Stimulated activated CD8-positive, alpha-beta memory T cell treated with anti-CD3 and anti-CD28 coated beads, Interleukin-7, amount 100 ng/mL, for 24 hours (primary cell): ENCODE measurements around the gene UIMC1.

ENCODE experiments used
- DNase-seq: peaks from one replicate; pipeline ENCODE4 v3.0.0-alpha.2; 2020; ENCODE audit warnings: low read depth

The UIMC1 gene

DNA sequence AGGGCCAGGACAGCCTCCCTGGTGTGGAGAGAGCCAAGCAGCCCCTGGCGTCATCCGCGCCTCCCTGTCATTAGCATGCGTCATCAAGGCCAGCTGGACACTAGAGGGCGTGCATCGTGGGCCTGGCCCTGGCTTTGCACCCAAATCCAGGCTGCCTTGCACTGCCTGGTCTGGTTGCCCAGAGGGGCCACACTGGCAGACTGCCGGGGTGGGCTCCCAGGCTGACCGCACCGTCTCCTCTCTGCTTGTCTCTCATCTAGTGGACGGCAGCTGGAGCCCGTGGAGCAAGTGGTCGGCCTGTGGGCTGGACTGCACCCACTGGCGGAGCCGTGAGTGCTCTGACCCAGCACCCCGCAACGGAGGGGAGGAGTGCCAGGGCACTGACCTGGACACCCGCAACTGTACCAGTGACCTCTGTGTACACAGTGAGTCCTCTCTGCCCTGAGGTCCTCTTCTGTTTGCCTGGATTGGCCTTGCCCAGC, 136.4 kb downstream of the UIMC1 start:
- no peak for DNase-seq

DNA sequence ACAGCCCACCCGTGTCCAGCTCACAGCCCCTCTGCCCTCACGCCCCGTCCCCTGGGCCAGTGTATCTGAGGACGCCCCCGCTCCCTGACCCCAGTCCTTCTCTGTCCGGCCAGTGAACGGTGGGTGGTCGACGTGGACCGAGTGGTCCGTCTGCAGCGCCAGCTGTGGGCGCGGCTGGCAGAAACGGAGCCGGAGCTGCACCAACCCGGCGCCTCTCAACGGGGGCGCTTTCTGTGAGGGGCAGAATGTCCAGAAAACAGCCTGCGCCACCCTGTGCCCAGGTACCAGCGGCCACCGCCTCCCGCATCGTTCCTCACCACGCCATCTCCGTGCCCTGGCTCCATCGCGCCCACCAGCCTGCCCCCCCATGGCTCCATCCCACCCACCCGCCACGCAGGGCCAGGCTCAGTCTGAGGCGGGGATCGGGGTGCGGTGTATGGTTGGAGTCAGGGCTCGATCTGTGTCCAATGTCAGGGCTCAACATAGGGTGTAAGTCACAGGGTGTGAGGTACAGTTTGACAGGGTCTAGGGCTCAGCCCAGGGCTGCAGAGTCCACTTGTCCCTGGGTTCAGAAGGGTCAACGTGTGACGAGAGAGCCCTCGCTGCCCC, 137.0 kb downstream of the UIMC1 start:
- no peak for DNase-seq

DNA sequence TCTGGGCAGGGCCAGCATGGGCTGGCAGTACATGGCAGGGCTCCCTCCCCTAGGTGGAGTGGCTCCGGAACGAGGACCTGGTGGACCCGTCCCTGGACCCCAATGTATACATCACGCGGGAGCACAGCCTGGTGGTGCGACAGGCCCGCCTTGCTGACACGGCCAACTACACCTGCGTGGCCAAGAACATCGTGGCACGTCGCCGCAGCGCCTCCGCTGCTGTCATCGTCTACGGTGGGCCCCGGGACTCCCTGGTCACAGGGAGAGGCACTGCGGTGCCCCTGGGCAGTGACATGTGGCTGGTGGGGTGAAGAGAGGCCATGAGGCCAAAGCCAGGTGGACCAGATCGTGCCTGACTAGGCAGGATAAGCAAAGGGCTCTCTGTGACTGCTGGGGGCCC, 137.8 kb downstream of the UIMC1 start:
- DNase-seq, result no peak

DNA sequence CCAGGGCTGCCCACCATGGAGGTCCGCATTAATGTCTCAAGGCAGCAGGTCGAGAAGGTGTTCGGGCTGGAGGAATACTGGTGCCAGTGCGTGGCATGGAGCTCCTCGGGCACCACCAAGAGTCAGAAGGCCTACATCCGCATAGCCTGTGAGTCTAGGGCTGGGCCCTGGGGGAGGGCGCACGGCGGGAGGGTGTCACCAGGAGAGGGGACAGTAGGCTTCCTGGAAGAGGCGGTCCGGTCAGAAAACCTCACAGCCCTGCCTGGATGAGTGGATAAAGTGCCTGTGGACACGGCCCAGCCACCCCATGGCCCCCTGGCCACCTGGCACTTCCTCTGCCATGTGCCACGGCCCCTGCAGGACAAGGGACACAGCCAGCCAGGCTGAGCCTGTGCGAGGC, 138.5 kb downstream of the UIMC1 start:
- no peak for DNase-seq

DNA sequence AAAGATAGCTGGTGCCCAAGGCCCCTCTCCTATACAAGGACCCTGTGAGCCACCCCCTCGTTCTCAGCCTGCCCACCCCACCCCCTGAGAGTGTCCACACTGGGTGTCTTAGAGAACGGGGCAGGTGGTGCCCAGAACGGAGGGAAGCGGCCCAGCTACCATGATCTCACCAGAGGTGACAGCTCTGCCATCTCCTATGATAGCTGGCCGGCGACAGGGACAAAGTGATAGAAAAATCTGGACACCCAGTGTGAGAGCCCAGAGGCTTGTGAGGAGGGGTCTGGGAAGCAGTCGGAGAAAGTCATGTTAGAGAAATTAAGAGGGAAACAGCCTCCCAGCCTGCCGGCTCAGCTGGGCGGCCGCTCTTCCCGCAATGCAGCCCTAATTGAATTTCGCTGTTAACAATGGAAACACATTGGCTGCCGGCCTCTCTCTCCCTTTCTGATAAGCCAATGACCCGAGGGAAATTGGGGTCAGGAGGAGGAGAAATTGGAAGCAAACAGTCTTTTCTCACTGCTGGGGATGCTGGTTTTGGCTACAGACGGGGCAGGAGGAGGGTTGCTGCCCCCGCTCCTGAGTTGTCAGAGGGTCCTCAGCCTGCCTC, 139.8 kb downstream of the UIMC1 start:
- no peak for DNase-seq

DNA sequence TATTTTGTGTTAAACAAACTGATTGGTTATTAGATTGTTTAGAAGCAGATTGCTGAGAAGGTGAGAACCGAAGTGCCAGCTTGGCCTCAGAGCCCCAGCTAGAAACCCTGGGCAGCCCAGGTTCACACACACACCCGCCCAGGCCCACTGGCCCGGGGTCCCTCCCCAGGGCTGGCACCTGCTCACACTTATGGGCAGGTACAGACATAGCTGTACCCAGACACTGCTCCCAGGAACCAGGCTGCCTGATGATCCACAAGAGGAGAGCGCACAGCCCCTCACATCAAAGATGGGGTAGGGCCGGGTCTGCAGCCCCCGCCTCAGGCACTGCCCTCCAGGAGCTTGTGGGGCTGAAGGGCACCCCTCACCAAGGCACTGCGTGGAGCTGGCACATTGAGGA, 140.6 kb downstream of the UIMC1 start:
- DNase-seq, result no peak

DNA sequence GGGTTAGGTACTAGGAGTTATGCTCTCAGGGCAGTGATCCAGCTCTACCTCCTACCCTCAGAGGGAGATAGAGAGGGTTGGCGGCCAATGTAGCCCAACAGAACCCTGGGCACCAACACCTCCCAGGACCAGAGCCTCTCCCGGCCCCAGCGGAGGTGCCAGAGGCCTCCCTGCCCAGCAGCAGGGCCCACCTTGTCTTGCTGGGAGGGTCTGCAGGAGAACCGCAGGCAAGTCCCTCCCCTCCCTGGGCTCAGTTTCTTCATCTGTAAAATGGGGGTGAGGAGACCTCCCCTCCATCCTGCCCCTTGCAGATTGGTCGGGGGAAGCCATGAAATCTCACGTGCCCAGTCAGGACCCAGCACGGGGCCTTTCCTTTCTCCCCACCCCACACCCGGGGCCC, 141.8 kb downstream of the UIMC1 start:
- DNase-seq, result no peak

DNA sequence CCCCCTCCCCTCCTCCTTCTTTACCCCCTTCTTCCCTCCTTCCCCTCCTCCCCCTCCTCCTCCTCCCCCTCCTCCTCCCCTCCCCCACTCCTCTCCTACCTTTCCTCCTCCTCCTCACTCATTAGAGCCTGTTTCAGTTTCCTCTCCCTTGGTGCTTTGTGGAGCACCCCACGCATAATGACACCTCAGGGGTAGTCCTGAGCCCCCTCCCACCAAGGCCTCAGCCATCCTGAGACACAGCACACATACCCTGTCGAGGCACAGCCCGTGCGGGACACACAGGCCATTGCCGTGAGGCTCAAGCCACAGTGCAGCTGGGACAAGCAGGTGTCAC, 142.8 kb downstream of the UIMC1 start:
- DNase-seq, result no peak

DNA sequence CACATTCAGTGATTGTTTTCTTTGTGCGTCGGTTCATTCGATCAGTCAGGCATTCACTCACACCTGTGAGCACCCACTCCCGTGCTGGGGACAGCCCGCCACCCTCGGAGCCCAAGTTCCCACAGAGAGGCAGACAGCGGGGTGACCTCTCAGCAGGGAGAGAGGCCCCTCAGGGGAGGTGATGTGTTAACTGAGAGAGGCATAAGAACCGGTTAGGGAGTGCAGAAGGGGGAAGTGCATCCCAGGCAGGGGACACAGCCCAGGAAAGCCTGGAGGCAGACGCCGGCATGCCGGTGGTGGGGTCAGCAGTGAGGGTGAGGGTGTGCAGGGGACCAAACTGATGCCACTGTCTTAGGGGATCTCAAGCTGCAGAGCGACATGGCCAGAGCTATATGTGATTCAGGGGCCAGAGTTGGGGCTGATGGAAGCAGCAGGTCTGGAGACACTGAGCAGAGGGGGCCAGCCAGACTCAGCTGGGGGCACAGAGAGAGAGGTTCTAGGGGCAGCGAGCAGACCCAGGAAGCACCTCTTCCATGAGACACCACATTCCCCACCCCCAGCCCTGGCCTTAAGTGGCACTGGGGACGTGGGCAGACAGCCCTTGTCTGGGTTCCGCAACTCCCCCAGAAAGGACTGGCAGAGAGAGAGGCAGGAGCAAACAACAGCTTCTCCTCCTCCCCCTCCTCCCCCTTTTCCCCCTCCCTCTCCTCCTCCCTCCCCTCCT, 143.4 kb downstream of the UIMC1 start:
- no peak for DNase-seq

DNA sequence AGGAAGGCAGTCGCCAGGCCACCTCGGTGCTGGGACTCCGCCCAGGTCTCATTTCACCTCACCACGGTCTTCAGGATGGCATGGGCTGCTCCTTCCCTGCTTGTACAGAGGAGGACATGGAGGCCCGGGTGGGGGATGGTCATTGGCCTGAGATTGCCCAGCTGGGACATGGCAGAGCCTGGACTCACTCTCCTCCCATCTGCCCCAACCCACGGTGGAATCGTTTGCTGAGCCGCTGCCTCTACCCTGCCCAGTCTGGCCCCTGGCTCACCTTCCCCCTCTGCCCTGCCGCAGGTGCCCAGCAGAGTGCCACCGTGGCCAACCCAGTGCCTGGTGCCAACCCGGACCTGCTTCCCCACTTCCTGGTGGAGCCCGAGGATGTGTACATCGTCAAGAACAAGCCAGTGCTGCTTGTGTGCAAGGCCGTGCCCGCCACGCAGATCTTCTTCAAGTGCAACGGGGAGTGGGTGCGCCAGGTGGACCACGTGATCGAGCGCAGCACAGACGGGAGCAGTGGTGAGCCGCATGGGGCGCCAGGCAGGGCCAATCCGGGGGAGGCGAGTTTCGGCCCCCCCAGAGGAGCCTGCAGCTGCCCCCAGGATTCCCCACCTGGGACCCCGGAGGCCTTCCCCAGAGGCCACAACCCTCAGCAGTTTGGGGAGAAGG, 144.1 kb downstream of the UIMC1 start:
- no peak for DNase-seq

DNA sequence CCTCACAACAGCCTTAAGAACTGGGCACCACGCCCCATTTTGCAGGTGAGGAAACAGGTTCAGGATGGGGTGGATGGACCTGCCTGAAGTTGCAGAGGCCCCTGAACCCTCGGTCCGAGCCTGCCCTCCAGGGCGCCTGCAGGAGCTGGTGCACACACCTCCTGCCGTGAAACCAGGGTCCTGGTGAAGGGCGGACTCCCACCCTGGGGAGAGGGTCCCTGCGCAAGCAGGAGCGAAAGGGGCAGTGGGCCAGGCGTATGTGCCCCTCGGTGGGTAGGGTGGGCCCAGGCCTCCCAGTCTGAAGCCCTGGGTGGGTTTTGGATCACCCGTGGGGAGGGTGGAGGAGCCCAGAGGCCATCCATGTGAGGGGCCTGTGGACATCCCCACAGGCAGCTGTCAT, 145.3 kb downstream of the UIMC1 start:
- DNase-seq, result no peak

DNA sequence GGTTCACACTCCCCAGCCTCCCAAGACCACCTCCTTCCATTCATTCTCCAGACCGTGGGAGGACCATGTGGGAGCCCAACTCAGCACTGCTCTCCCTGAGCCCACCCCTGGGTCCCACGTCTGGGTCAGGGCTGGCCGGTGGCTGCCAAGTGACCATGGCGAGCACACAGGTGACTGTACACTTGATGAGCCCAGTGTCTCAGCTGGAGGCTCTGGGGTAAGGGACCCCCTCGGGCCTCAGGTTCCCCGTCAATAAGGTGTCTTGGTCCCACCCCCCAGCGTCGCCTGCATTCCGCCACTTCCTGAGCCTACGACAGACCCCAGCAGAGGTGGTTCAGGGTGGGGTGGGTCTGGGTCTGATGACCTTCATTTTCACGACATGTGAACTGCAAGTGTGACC, 146.2 kb downstream of the UIMC1 start:
- DNase-seq, result no peak

DNA sequence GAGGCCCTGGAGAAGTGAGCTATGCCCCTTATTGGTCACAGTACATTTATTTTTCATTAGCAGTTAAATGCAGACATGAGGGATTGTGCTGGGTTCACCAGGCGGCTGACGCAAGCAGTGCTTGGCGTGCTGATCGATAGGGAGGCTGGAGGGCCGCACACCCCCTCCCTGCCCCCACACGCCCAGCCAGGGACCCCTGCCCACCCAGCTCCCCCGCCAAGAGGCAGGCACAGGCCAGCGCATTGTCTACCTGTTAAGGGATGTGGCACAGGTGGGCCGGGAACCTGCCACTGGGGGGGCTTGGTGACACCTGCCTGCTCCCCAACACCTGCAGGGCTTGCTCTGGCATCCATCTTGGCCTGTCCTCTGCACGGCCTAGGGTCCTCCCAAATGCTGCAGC, 146.7 kb downstream of the UIMC1 start:
- no peak for DNase-seq

DNA sequence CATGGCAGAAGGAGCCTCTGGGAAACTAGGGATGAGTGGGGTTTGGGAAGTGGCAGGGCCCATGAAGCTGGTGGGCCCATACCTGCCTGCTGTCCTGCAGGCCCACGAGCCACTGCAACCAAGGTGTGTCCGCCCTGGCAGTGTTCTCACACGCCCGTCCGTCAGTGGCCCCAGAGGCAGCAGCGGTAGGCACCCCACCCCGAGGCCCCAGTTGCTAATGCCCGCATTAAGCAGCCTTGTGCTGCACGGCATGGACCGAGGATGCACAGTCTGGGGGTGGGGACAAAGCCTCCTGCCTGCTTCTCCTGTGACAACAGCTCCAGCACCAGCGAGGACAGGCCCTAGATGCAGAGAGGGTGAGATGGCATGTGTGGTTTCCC, 148.7 kb downstream of the UIMC1 start:
- DNase-seq, result no peak

DNA sequence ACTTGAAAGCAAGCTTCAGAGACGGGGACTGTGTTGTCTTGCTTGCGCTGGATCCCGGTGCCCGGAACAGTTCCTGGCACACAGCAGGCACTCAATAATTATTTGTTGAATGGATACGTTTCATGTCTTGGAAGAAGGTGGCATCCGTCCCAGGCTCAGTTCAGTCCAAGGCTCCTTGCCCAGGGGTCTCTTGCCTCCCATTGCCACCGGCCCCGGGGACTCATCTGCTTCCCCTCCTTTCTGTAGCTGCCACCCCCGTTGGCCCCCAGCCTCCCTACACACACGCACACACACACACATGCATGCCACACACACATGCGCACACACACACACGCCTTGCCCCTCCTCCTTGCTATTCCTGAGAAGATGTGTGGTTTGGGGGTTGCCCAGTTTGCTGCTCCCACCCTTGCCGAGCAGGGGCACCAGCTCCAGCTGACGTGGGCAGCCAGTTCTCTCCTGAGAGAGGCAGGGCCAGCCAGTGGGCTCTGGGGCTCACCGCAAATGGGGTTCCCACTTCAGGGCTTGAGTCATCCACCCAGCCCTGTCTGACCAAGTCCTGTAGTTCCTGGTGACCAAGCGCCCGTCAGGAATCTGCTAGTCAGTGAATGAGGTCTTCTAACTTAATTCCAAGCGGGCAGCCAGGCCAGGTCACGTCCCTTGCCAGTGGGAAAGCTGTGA, 149.2 kb downstream of the UIMC1 start:
- DNase-seq, result no peak

DNA sequence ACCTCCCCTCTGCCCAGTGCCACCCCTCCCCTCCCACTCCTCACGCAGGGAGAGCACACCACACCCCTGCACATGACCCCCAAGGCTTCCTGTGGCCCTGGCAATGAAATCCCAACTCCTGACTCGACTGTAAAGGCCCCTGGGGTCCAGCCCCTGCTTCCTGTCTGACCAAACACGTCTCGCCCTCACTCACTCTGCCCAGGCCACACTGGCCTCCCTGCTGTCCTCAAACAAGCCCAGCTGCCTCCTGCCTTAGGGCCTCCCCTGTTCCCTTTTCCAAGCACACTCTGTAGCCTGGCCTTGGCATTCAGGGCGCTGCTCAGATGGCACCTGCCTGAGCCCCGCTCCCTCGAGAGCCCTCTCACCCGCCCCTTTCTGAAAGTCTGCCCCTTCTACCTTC, 149.8 kb downstream of the UIMC1 start:
- DNase-seq, result no peak

DNA sequence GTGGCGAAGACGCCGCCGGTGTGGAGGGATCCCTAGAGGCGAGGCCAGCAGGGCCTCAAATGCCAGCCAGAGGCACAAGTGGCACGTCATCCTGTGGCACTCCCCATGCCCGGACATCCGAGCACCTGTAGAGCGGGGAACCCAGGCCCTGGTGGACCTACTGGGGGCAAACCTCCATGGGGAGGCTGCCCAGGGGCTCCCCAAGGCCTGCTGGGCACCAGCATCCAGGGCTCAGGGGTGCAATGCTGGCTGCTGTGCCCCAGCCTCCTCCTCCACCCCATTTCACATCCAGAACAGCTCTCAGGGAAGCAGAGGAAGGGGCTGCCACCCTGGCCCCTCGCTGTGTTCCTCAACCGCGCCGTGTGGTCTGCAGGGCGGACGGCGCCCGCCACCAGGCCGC, 151.0 kb downstream of the UIMC1 start:
- DNase-seq, result no peak
